AG09309 (cell line): Measurements from ENCODE around the gene CCDC43.
"Not testable (repeated sequence)": the region's sequence is repeated elsewhere in the genome, so short reads cannot be mapped to it uniquely, and the experiment has no call there.

Experiments used
- DNase-seq: peaks from one replicate; pipeline ENCODE4 v3.0.0-alpha.2; 2010; ENCODE audit warnings: low read depth
- H3K4me3 ChIP-seq: 2 replicates; pipeline ENCODE4 v1.5.1; 2011; ENCODE audit warnings: mild to moderate bottlenecking, low read depth, low read length, moderate library complexity; ENCODE audit not compliant: control insufficient read depth
- CTCF ChIP-seq: IDR thresholded peaks from 2 replicates; pipeline ENCODE4 v1.5.1; 2011; ENCODE audit warnings: mild to moderate bottlenecking, low read depth, low read length, inconsistent platforms; ENCODE audit not compliant: insufficient read depth, control insufficient read depth; ENCODE audit errors: missing control alignments

Gene CCDC43

GRCh38 chr17:44689477-44690217 lies at the start of gene CCDC43:
CCDC43 (minus strand) TSS chr17:44689776; CDS start chr17:44689753, 23 bp downstream.
- peak; percentile 58 for DNase-seq
- no peak for TF ChIP-seq CTCF
- H3K4me3 ChIP-seq, result peak within 1 kb of the TSS; percentile 97

- no peak for DNase-seq
- no peak for TF ChIP-seq CTCF
- no peak overlapping the region for H3K4me3 ChIP-seq
Observed at GRCh38 chr17:44738214-44738906, 48.8 kb upstream of the CCDC43 start.

GRCh38 chr17:44736551-44737240 lies 47.1 kb upstream of the CCDC43 start:
- TF ChIP-seq CTCF, result no peak
- H3K4me3 ChIP-seq, result no peak overlapping the region
- DNase-seq, result no peak

GRCh38 chr17:44734272-44734671 lies 44.7 kb upstream of the CCDC43 start:
- H3K4me3 ChIP-seq, result no peak overlapping the region
- no peak for DNase-seq
- TF ChIP-seq CTCF, result no peak

DNA sequence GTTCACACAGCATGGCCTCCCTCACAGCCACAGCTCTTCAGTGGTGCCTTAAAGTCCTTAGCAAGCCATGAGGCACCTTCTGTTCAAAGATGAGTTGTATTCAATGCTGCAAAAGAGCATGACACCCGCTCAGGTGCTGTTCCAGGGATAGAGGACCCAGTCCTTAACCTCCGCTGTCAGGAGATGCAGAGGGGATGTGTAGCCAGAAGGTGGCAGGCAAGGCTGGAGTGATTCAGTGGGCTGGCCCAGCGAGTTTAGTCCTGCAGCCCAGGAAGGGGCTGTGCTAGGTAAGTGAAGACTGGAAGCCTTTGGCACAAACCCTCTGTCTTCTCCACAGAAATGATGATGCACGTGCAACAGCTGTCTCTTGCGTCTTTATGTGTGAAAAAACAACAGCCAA lies 44.2 kb upstream of the CCDC43 start:
- no peak for DNase-seq
- no peak overlapping the region for H3K4me3 ChIP-seq
- TF ChIP-seq CTCF, result peak; percentile 21

GRCh38 chr17:44726121-44726520 lies 36.5 kb upstream of the CCDC43 start:
- DNase-seq, result not testable (repeated sequence)

GRCh38 chr17:44722254-44722653 lies 32.7 kb upstream of the CCDC43 start:
- no peak for DNase-seq
- H3K4me3 ChIP-seq, result no peak overlapping the region
- TF ChIP-seq CTCF, result no peak

More at GRCh38 chr17:44726121-44726520, 36.5 kb upstream of the CCDC43 start:
- not testable (repeated sequence) for H3K4me3 ChIP-seq
